OCI-LY1 (cell line): Measurements from ENCODE around the gene OSBPL1A.

ENCODE experiments used
- H2AFZ ChIP-seq: fragments of 200-600 bp; sonication (generic), shearing (Covaris generic); 2 replicates; pipeline ENCODE4 v1.6.0; 2014; ENCODE audit warnings: antibody characterized with exemption, mild to moderate bottlenecking, low read length
- H3F3A ChIP-seq: fragments of 200-600 bp; sonication (generic), shearing (Covaris generic); 2 replicates; pipeline ENCODE4 v1.6.0; 2014; ENCODE audit warnings: mild to moderate bottlenecking, antibody characterized with exemption, low read length, moderate library complexity; ENCODE audit not compliant: insufficient read depth
- H3K27ac ChIP-seq: fragments of 200-600 bp; sonication (generic); 2 replicates; pipeline ENCODE4 v1.5.1; 2014; ENCODE audit warnings: low read length, mixed run types, mild to moderate bottlenecking, low read depth; ENCODE audit not compliant: poor library complexity, severe bottlenecking
- H3K27me3 ChIP-seq: fragments of 200-600 bp; sonication (generic); 2 replicates; pipeline ENCODE4 v1.6.0; 2014; ENCODE audit warnings: antibody characterized with exemption, mild to moderate bottlenecking, low read length, moderate library complexity; ENCODE audit not compliant: insufficient read depth
- H3K36me3 ChIP-seq: fragments of 200-600 bp; sonication (generic); 2 replicates; pipeline ENCODE4 v1.6.1; 2014; ENCODE audit warnings: mild to moderate bottlenecking, antibody characterized with exemption, low read length, moderate library complexity, mixed read lengths; ENCODE audit not compliant: insufficient read depth
- H3K4me1 ChIP-seq: fragments of 200-600 bp; sonication (generic); 2 replicates; pipeline ENCODE4 v1.5.1; 2014; ENCODE audit warnings: mild to moderate bottlenecking, low read length, moderate library complexity; ENCODE audit not compliant: insufficient read depth, severe bottlenecking
- H3K4me2 ChIP-seq: fragments of 200-600 bp; sonication (generic), shearing (Covaris generic); 2 replicates; pipeline ENCODE4 v1.6.1; 2014; ENCODE audit warnings: low read length
- H3K4me3 ChIP-seq: fragments of 200-600 bp; sonication (generic); 2 replicates; pipeline ENCODE4 v1.5.1; 2014; ENCODE audit warnings: low read length, low read depth, mild to moderate bottlenecking, mixed read lengths; ENCODE audit not compliant: poor library complexity, severe bottlenecking
- H3K79me2 ChIP-seq: fragments of 200-600 bp; shearing (Covaris generic); 2 replicates; pipeline ENCODE4 v1.6.1; 2016; ENCODE audit warnings: mixed run types, low read length, mixed read lengths; ENCODE audit not compliant: insufficient read depth
- H3K9ac ChIP-seq: fragments of 200-600 bp; sonication (generic), shearing (Covaris generic); 2 replicates; pipeline ENCODE4 v1.6.1; 2014; ENCODE audit warnings: mild to moderate bottlenecking, low read length, mixed read lengths
- H3K9me2 ChIP-seq: fragments of 200-600 bp; sonication (generic), shearing (Covaris generic); 2 replicates; pipeline ENCODE4 v1.6.1; 2014; ENCODE audit warnings: low read depth, mild to moderate bottlenecking, low read length, mixed read lengths
- H3K9me3 ChIP-seq: fragments of 200-600 bp; shearing (Covaris generic); 2 replicates; pipeline ENCODE4 v1.6.1; 2014; ENCODE audit warnings: low read length, mixed read lengths
- H4K20me1 ChIP-seq: fragments of 200-600 bp; sonication (generic), shearing (Covaris generic); 2 replicates; pipeline ENCODE4 v1.6.0; 2016; ENCODE audit warnings: mild to moderate bottlenecking, low read length; ENCODE audit not compliant: insufficient read depth
- EZH2 ChIP-seq: fragments of 200-600 bp; sonication (generic), shearing (Covaris generic); IDR thresholded peaks from 2 replicates; pipeline ENCODE4 v1.8.0; 2017; ENCODE audit warnings: borderline replicate concordance, mixed run types, mild to moderate bottlenecking, antibody characterized with exemption, low read length, moderate library complexity, mixed read lengths
- TF ChIP-seq, protein P1 (sequence below): fragments of 200-600 bp; sonication (generic), shearing (Covaris generic); IDR thresholded peaks from 2 replicates; pipeline ENCODE4 v1.5.1; 2017; ENCODE audit warnings: mild to moderate bottlenecking, antibody characterized with exemption, low read length, moderate library complexity, mixed read lengths

Gene OSBPL1A

DNA sequence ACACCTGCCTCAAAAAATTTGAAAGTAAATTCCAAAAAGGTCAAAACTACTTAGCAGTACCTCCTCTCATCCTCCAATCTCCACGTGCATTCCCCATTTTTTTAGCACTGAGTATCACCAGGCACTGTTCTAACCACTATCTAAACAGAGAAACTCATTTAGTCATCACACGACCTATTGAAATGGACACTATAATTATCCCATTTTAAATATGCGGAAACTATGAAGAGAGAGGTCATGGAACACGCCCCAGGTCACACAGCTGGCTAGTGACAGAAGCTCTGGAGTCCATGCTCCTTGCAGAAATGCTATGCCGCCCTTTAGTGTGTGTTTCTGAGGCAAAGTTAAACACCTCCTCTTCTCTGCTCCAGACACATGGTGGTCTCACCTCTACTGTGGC lies 159.2 kb downstream of the OSBPL1A start:
- no peaks in the 10 kb centered on the region for H4K20me1 ChIP-seq
- no peaks in the 10 kb centered on the region for H3K9me2 ChIP-seq
- H3K4me1 ChIP-seq, result no peaks in the 10 kb centered on the region
- H3K27ac ChIP-seq, result no peak overlapping the region
- H3K4me2 ChIP-seq, result no peak overlapping the region
- TF ChIP-seq, protein P1, sequence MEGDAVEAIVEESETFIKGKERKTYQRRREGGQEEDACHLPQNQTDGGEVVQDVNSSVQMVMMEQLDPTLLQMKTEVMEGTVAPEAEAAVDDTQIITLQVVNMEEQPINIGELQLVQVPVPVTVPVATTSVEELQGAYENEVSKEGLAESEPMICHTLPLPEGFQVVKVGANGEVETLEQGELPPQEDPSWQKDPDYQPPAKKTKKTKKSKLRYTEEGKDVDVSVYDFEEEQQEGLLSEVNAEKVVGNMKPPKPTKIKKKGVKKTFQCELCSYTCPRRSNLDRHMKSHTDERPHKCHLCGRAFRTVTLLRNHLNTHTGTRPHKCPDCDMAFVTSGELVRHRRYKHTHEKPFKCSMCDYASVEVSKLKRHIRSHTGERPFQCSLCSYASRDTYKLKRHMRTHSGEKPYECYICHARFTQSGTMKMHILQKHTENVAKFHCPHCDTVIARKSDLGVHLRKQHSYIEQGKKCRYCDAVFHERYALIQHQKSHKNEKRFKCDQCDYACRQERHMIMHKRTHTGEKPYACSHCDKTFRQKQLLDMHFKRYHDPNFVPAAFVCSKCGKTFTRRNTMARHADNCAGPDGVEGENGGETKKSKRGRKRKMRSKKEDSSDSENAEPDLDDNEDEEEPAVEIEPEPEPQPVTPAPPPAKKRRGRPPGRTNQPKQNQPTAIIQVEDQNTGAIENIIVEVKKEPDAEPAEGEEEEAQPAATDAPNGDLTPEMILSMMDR, result no peak
- TF ChIP-seq EZH2, result no peak
- H3F3A ChIP-seq, result no peaks in the 10 kb centered on the region
- H3K9me3 ChIP-seq, result no peaks in the 10 kb centered on the region
- H3K9ac ChIP-seq, result no peak overlapping the region
- H3K4me3 ChIP-seq, result no peak overlapping the region
- no peaks in the 10 kb centered on the region for H3K79me2 ChIP-seq
- no peaks in the 10 kb centered on the region for H3K36me3 ChIP-seq
- no peaks in the 10 kb centered on the region for H3K27me3 ChIP-seq
- H2AFZ ChIP-seq, result no peak overlapping the region

DNA sequence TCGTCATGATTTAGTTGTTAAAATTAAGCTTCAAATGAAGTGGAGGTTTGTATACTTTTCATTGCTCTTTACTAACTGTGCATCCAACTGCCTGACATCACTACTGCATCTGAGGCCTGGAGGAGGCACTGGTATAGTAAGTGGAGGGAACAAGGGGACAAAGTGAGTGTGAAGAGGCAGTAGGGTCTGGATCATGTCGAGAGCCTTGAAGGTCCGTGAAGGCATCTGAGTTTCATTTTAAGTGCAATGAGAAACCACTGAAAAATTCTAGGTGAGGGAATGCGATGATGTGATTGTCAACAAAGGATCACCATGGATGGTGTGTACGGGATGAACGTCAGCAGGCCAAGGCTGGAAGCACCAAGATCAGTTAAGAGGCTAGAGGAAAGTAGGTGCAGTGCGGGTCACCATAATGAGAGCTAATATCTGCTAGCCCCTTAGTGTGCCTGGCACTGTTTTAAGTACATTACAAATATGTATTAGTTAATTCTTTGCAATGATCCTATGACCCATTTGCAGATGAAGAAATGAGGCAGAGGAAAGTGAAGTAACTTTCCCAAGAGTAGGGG lies 162.7 kb downstream of the OSBPL1A start:
- no peak for TF ChIP-seq EZH2
- TF ChIP-seq, protein P1, result no peak
- no peaks in the 10 kb centered on the region for H3F3A ChIP-seq
- H3K79me2 ChIP-seq, result no peaks in the 10 kb centered on the region
- no peaks in the 10 kb centered on the region for H3K4me1 ChIP-seq
- no peak overlapping the region for H3K4me2 ChIP-seq
- H3K9ac ChIP-seq, result no peak overlapping the region
- H2AFZ ChIP-seq, result no peak overlapping the region
- H3K4me3 ChIP-seq, result no peak overlapping the region
- no peak overlapping the region for H3K27ac ChIP-seq
- H3K9me2 ChIP-seq, result no peaks in the 10 kb centered on the region
- no peaks in the 10 kb centered on the region for H3K36me3 ChIP-seq
- no peaks in the 10 kb centered on the region for H3K9me3 ChIP-seq
- H3K27me3 ChIP-seq, result no peaks in the 10 kb centered on the region
- no peaks in the 10 kb centered on the region for H4K20me1 ChIP-seq

DNA sequence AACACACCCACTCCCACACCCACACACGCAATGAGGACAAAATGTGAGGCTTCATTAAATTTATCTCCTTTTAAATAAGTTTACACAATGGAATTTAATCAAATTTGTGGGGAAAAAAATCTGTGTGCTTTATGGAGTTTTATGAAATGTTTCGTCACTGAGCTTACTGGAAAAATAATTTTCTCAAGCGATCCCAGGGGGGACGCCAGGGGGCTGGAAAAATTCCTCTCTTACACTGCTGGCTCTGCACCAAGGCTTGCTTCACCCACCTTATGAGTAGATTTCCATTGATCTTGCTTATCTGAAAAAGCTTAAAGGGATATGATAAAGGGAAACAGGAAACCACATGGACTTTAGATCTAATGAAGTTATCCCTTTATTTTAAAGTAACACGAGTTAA lies 163.3 kb downstream of the OSBPL1A start:
- no peak overlapping the region for H2AFZ ChIP-seq
- no peaks in the 10 kb centered on the region for H4K20me1 ChIP-seq
- H3K79me2 ChIP-seq, result no peaks in the 10 kb centered on the region
- no peak overlapping the region for H3K27ac ChIP-seq
- H3K36me3 ChIP-seq, result no peaks in the 10 kb centered on the region
- H3K4me1 ChIP-seq, result no peaks in the 10 kb centered on the region
- no peak for TF ChIP-seq EZH2
- TF ChIP-seq, protein P1, result no peak
- no peaks in the 10 kb centered on the region for H3K9me2 ChIP-seq
- H3K9me3 ChIP-seq, result no peaks in the 10 kb centered on the region
- H3K4me2 ChIP-seq, result no peak overlapping the region
- no peak overlapping the region for H3K4me3 ChIP-seq
- no peaks in the 10 kb centered on the region for H3K27me3 ChIP-seq
- H3F3A ChIP-seq, result no peaks in the 10 kb centered on the region
- no peak overlapping the region for H3K9ac ChIP-seq
